ENCODE results near the gene GFPT2. TPM values are rescaled to one million over a fixed set of nuclear protein-coding genes. Genes with fewer than 3 reads are reported as not detected.

Gene GFPT2
- total RNA-seq, 1 donor from 2014 or later: 10.1 TPM

GRCh38 chr5:180381851-180382480 lies 28.8 kb upstream of the GFPT2 start:
- TF ChIP-seq CTCF (IDR thresholded peaks at IDR 0.05; ENCODE audit: unreplicated experiment): no peak
- H3K4me1 Mint-ChIP-seq (ENCODE audit: unreplicated experiment): no peaks in the 10 kb centered on the region
- peaks cover 9% of the 10 kb centered on the region for H3K27me3 Mint-ChIP-seq (ENCODE audit: unreplicated experiment)
- no peak overlapping the region for H3K27ac Mint-ChIP-seq (ENCODE audit: unreplicated experiment)
- H3K4me3 Mint-ChIP-seq (ENCODE audit: unreplicated experiment): no peak overlapping the region
- DNase-seq (ENCODE audit: low spot score): no peak
- H3K9me3 Mint-ChIP-seq (ENCODE audit: unreplicated experiment): no peaks in the 10 kb centered on the region
- H3K36me3 Mint-ChIP-seq (ENCODE audit: low read depth, unreplicated experiment): no peaks in the 10 kb centered on the region

- Mint-ChIP-seq H3K4me1 (ENCODE audit: unreplicated experiment) (no peaks in the 10 kb centered on the region), H3K27ac (ENCODE audit: unreplicated experiment) (no peak overlapping the region), H3K4me3 (ENCODE audit: unreplicated experiment) (no peak overlapping the region), H3K9me3 (ENCODE audit: unreplicated experiment) (no peaks in the 10 kb centered on the region), H3K36me3 (ENCODE audit: low read depth, unreplicated experiment) (no peaks in the 10 kb centered on the region), H3K27me3 (ENCODE audit: unreplicated experiment) (peaks cover 9% of the 10 kb centered on the region)
- DNase-seq (ENCODE audit: low spot score): no peak
- no peak for TF ChIP-seq CTCF (IDR thresholded peaks at IDR 0.05; ENCODE audit: unreplicated experiment)
Observed at GRCh38 chr5:180381428-180381827, 28.3 kb upstream of the GFPT2 start.

- H3K27me3 Mint-ChIP-seq (ENCODE audit: unreplicated experiment): peaks cover 9% of the 10 kb centered on the region
- DNase-seq (ENCODE audit: low spot score): no peak
- no peak overlapping the region for H3K4me3 Mint-ChIP-seq (ENCODE audit: unreplicated experiment)
- H3K9me3 Mint-ChIP-seq (ENCODE audit: unreplicated experiment): no peaks in the 10 kb centered on the region
- no peak overlapping the region for H3K27ac Mint-ChIP-seq (ENCODE audit: unreplicated experiment)
- H3K36me3 Mint-ChIP-seq (ENCODE audit: low read depth, unreplicated experiment): no peaks in the 10 kb centered on the region
- no peak for TF ChIP-seq CTCF (IDR thresholded peaks at IDR 0.05; ENCODE audit: unreplicated experiment)
- H3K4me1 Mint-ChIP-seq (ENCODE audit: unreplicated experiment): no peaks in the 10 kb centered on the region
Observed at GRCh38 chr5:180380856-180381255, 27.7 kb upstream of the GFPT2 start.

- no peaks in the 10 kb centered on the region for H3K9me3 Mint-ChIP-seq (ENCODE audit: unreplicated experiment)
- H3K27ac Mint-ChIP-seq (ENCODE audit: unreplicated experiment): no peak overlapping the region
- TF ChIP-seq CTCF (IDR thresholded peaks at IDR 0.05; ENCODE audit: unreplicated experiment): no peak
- peaks cover 9% of the 10 kb centered on the region for H3K27me3 Mint-ChIP-seq (ENCODE audit: unreplicated experiment)
- no peaks in the 10 kb centered on the region for H3K4me1 Mint-ChIP-seq (ENCODE audit: unreplicated experiment)
- no peaks in the 10 kb centered on the region for H3K36me3 Mint-ChIP-seq (ENCODE audit: low read depth, unreplicated experiment)
- no peak for DNase-seq (ENCODE audit: low spot score)
- no peak overlapping the region for H3K4me3 Mint-ChIP-seq (ENCODE audit: unreplicated experiment)
Observed at GRCh38 chr5:180380441-180380840, 27.3 kb upstream of the GFPT2 start.

GRCh38 chr5:180379355-180380070 lies 26.4 kb upstream of the GFPT2 start:
- TF ChIP-seq CTCF (IDR thresholded peaks at IDR 0.05; ENCODE audit: unreplicated experiment): no peak
- Mint-ChIP-seq H3K27ac (ENCODE audit: unreplicated experiment) (no peak overlapping the region), H3K27me3 (ENCODE audit: unreplicated experiment) (peaks cover 9% of the 10 kb centered on the region), H3K9me3 (ENCODE audit: unreplicated experiment) (no peaks in the 10 kb centered on the region), H3K4me3 (ENCODE audit: unreplicated experiment) (no peak overlapping the region), H3K36me3 (ENCODE audit: low read depth, unreplicated experiment) (no peaks in the 10 kb centered on the region), H3K4me1 (ENCODE audit: unreplicated experiment) (no peaks in the 10 kb centered on the region)
- DNase-seq (ENCODE audit: low spot score): no peak

All from endothelial cell (in vitro differentiated cells).